ENCODE data around the gene KIF4A. TPM values are rescaled to one million over a fixed set of nuclear protein-coding genes. Genes with fewer than 3 reads are reported as not detected.

Gene KIF4A
- total RNA-seq, 1 experiment from 2014 or later, result 40.3 TPM

- no TSS peak for BruUV-seq (replicated peaks)
- TF ChIP-seq EZH2phosphoT487 (IDR thresholded peaks at IDR 0.05; ENCODE audit: borderline replicate concordance) (no peak), ZBTB33 (IDR thresholded peaks at IDR 0.05; ENCODE audit: extremely low read depth, insufficient replicate concordance, low read length) (no peak)
- ATAC-seq, result no peak
- POLR2A ChIA-PET, result no interaction called here
- H3K4me2 ChIP-seq (ENCODE audit: low read length), result no peak within 1 kb of the TSS
- no peaks in the 10 kb centered on the region for H3K4me1 ChIP-seq (ENCODE audit: control insufficient read depth in 1 of 2, insufficient read depth in 2 of 2, low read length in 2 of 2)
- peaks cover 0 to 3% of the 10 kb centered on the region in 2 experiments; a peak in 1 of 4 replicates for H3K36me3 ChIP-seq (ENCODE audit: control insufficient read depth in 1 of 2, insufficient read depth in 2 of 2, low read length in 2 of 2)
- H3K27ac ChIP-seq (ENCODE audit: low read depth, low read length), result no peak within 1 kb of the TSS
- RAD21 ChIA-PET (ENCODE audit: low non-redundant PET in 1 of 2, low total read pairs in 2 of 2, uncharacterized antibody in 2 of 2, unreplicated experiment in 2 of 2), result no interaction called here
- no peak within 1 kb of the TSS for H3K4me3 ChIP-seq (replicated peaks in 1 of 2; ENCODE audit: low read depth in 1 of 2, low read length in 2 of 2)
- H4K20me1 ChIP-seq (ENCODE audit: insufficient read depth), result no peaks in the 10 kb centered on the region
- no peak within 1 kb of the TSS for H3K9ac ChIP-seq (ENCODE audit: low read length)
- H2AFZ ChIP-seq (ENCODE audit: low read depth, low read length, poor library complexity, severe bottlenecking), result no peak within 1 kb of the TSS
- H3K79me2 ChIP-seq (ENCODE audit: insufficient read depth, low read length), result no peaks in the 10 kb centered on the region
- CTCF ChIA-PET, result no interaction called here
- intact Hi-C loops (cut with micrococcal nuclease), result no loop called here
- H3K9me3 ChIP-seq (ENCODE audit: control insufficient read depth in 1 of 2, insufficient read depth in 1 of 2, low read depth in 1 of 2, low read length in 2 of 2), result no peaks in the 10 kb centered on the region
- DNase-seq (ENCODE audit: low read depth, low spot score), result no peak
- H3K27me3 ChIP-seq (ENCODE audit: insufficient read depth, low read length), result no peaks in the 10 kb centered on the region
- no peaks in the 10 kb centered on the region for H3K9me2 ChIP-seq (ENCODE audit: insufficient read depth)
Observed at GRCh38 chrX:70281951-70282350, 8.0 kb upstream of the KIF4A start, which contains the start of gene RAB41. RAB41 (plus strand) TSS chrX:70282172; CDS start chrX:70282218, 46 bp downstream.

- Histone ChIP-seq H3K4me2 (ENCODE audit: low read length) (peak overlapping the region; percentile 80), H4K20me1 (ENCODE audit: insufficient read depth) (no peaks in the 10 kb centered on the region), H3K79me2 (ENCODE audit: insufficient read depth, low read length) (peaks cover 48% of the 10 kb centered on the region), H2AFZ (ENCODE audit: low read depth, low read length, poor library complexity, severe bottlenecking) (no peak overlapping the region), H3K4me1 (ENCODE audit: control insufficient read depth in 1 of 2, insufficient read depth in 2 of 2, low read length in 2 of 2) (peaks cover 3 to 5% of the 10 kb centered on the region in 2 experiments; a peak in 1 of 4 replicates), H3K4me3 (replicated peaks in 1 of 2; ENCODE audit: low read depth in 1 of 2, low read length in 2 of 2) (peak overlapping the region; percentile 75 to 77), H3K9me3 (ENCODE audit: control insufficient read depth in 1 of 2, insufficient read depth in 1 of 2, low read depth in 1 of 2, low read length in 2 of 2) (no peaks in the 10 kb centered on the region), H3K36me3 (ENCODE audit: control insufficient read depth in 1 of 2, insufficient read depth in 2 of 2, low read length in 2 of 2) (peaks cover 9 to 12% of the 10 kb centered on the region in 2 experiments), H3K27me3 (ENCODE audit: insufficient read depth, low read length) (no peaks in the 10 kb centered on the region), H3K27ac (ENCODE audit: low read depth, low read length) (peak overlapping the region; percentile 71), H3K9me2 (ENCODE audit: insufficient read depth) (no peaks in the 10 kb centered on the region), H3K9ac (ENCODE audit: low read length) (peak overlapping the region; percentile 84)
- ChIA-PET RAD21 (ENCODE audit: low non-redundant PET in 1 of 2, low total read pairs in 2 of 2, uncharacterized antibody in 2 of 2, unreplicated experiment in 2 of 2) (interaction anchor here in 1 of 2 experiments (0.6 to 0.8 kb wide), 2 partner anchors 156 to 265 kb away, joined by 3 to 4 read pairs; partner anchors contain the start of gene IGBP1), CTCF (interaction anchor here (1.1 kb wide), 1 partner anchor 156 kb away, joined by 5 read pairs; the partner anchor contains the start of gene IGBP1), POLR2A (no interaction called here)
- intact Hi-C loops (cut with micrococcal nuclease), result no loop called here
- ATAC-seq (peak; percentile 12), DNase-seq (ENCODE audit: low read depth, low spot score) (no peak)
- BruUV-seq (replicated peaks), result TSS peak; percentile 83
- TF ChIP-seq YY1 (IDR thresholded peaks at IDR 0.05; ENCODE audit: extremely low read depth, insufficient replicate concordance, low read depth, low read length) (no peak), TCF7L2 (IDR thresholded peaks at IDR 0.05; ENCODE audit: borderline replicate concordance, extremely low read depth, insufficient read depth, insufficient read length) (no peak), MAX (IDR thresholded peaks at IDR 0.05) (no peak), ZBTB33 (IDR thresholded peaks at IDR 0.05; ENCODE audit: extremely low read depth, insufficient replicate concordance, low read length) (no peak), ATF3 (IDR thresholded peaks at IDR 0.05) (no peak), ELF1 (IDR thresholded peaks at IDR 0.05; ENCODE audit: borderline replicate concordance, low read depth) (no peak), RAD21 (IDR thresholded peaks at IDR 0.05; ENCODE audit: low read depth) (no peak), EZH2 (IDR thresholded peaks at IDR 0.05) (no peak), POLR2AphosphoS5 (IDR thresholded peaks at IDR 0.05; ENCODE audit: low read depth, low read length) (no peak), EZH2phosphoT487 (IDR thresholded peaks at IDR 0.05; ENCODE audit: borderline replicate concordance) (no peak), SIN3A (IDR thresholded peaks at IDR 0.05; ENCODE audit: low read depth) (no peak), ZFX (IDR thresholded peaks at IDR 0.05) (no peak)
Observed at GRCh38 chrX:70289168-70289792, 624 bp upstream of the KIF4A start.

Measured in HCT116 (cell line).